ENCODE results near the gene SPDYE3.

SPDYE3 gene

GRCh38 chr7:100371561-100372171 lies 64.2 kb downstream of the SPDYE3 start:
- no peak for DNase-seq (ENCODE audit: low read depth)

All from CMK (cell line).